HepG2 (cell line): ENCODE data around the gene RIMBP2. TPM values are rescaled to one million over a fixed set of nuclear protein-coding genes. Genes with fewer than 3 reads are reported as not detected.

Experiments used
- ATAC-seq: fragments of 200-7000 bp; cut with Tn5 transposase; 3 replicates; pipeline ENCODE4 v1.9.1; 2020; ENCODE audit warnings: mild to moderate bottlenecking, moderate library complexity
- BruUV-seq: library from RNA; stranded (reverse); fragments of 400-500 nt; replicated peaks from 2 replicates; lab custom pipeline; 2021; lab: Mats Ljungman, UMichigan
- CTCF ChIA-PET: fragments of 300-600 bp; formaldehyde crosslinking; extraction: SDS; loops from one replicate; lab custom pipeline; 2021; ENCODE audit warnings: low total read pairs, inconsistent platforms, low intra/inter-chr PET ratio; lab: Yijun Ruan, JAX
- POLR2A ChIA-PET: fragments of 350-600 bp; sonication (Branson Sonifier 250); formaldehyde crosslinking; loops from one replicate; lab custom pipeline; 2020; ENCODE audit warnings: antibody characterized with exemption, inconsistent platforms; lab: Yijun Ruan, JAX
- DNase-seq: peaks from one replicate; pipeline ENCODE4 v3.0.0-alpha.2; 2015; ENCODE audit warnings: low spot score
- FAIRE-seq: peaks from 3 replicates; lab custom pipeline; 2011; peaks lifted over from hg19 to GRCh38; lab: Jason Lieb, UNC
- H2AFZ ChIP-seq: one replicate; pipeline ENCODE4 v1.6.1; 2011; ENCODE audit warnings: low read length, inconsistent platforms
- H3K27ac ChIP-seq: fragments of 300-600 bp; 3 replicates; pipeline ENCODE4 v1.8.0; 2011; ENCODE audit warnings: mixed run types, mild to moderate bottlenecking, mixed read lengths, low read length, inconsistent platforms; ENCODE audit not compliant: insufficient read depth; ENCODE audit errors: extremely low read length
- H3K27me3 ChIP-seq, 2 experiments: fragments of 200-600 bp in 1 of 2; 2 replicates in 1 of 2; 3 replicates in 1 of 2; pipeline versions ENCODE4 v1.6.0 to v1.8.0; 2011; ENCODE audit warnings: low read length in 2 of 2, mild to moderate bottlenecking in 2 of 2, moderate library complexity in 2 of 2, inconsistent platforms in 1 of 2; ENCODE audit not compliant: insufficient read depth in 2 of 2, control insufficient read depth in 1 of 2
- H3K36me3 ChIP-seq, 2 experiments: fragments of 200-600 bp in 1 of 2; replicated peaks in 1 of 2; 2 replicates in 1 of 2; 3 replicates in 1 of 2; pipeline versions ENCODE4 v1.5.1 to v1.8.0; 2011; ENCODE audit warnings: low read length in 2 of 2, inconsistent platforms in 1 of 2; ENCODE audit not compliant: insufficient read depth in 2 of 2, control insufficient read depth in 1 of 2
- H3K4me1 ChIP-seq: 2 replicates; pipeline ENCODE4 v1.5.1; 2012; ENCODE audit warnings: low read length, inconsistent platforms; ENCODE audit not compliant: insufficient read depth
- H3K4me2 ChIP-seq: 2 replicates; pipeline ENCODE4 v1.6.0; 2011; ENCODE audit warnings: low read depth, low read length, inconsistent platforms
- H3K4me3 ChIP-seq, 3 experiments: fragments of 200-600 bp in 1 of 3; sonication (generic), shearing (Covaris generic) in 1 of 3; replicated peaks in 1 of 3; 2 replicates each; pipeline ENCODE4 v1.5.1; 2011 to 2016; ENCODE audit warnings: low read length in 3 of 3, inconsistent platforms in 2 of 3, low read depth in 2 of 3, mild to moderate bottlenecking in 2 of 3, control low read depth in 1 of 3, mixed read lengths in 1 of 3; ENCODE audit not compliant: insufficient read depth in 1 of 3
- H3K79me2 ChIP-seq: one replicate; pipeline ENCODE4 v1.6.1; 2011; ENCODE audit warnings: low read length, inconsistent platforms; ENCODE audit not compliant: insufficient read depth
- H3K9ac ChIP-seq: 2 replicates; pipeline ENCODE4 v1.6.0; 2011; ENCODE audit warnings: mild to moderate bottlenecking, low read depth, low read length, inconsistent platforms; ENCODE audit not compliant: insufficient read depth
- H3K9me3 ChIP-seq: 2 replicates; pipeline ENCODE4 v1.5.1; 2012; ENCODE audit warnings: mild to moderate bottlenecking, low read length
- H4K20me1 ChIP-seq: 2 replicates; pipeline ENCODE4 v1.6.0; 2011; ENCODE audit warnings: inconsistent platforms, mild to moderate bottlenecking, low read length, moderate library complexity; ENCODE audit not compliant: insufficient read depth
- DNMT1 ChIP-seq: sonication (generic); formaldehyde crosslinking; IDR thresholded peaks from 2 replicates; pipeline ENCODE4 v1.5.1; 2020; ENCODE audit warnings: mild to moderate bottlenecking, missing genetic modification reagents
- EHMT2 ChIP-seq: fragments of 200-600 bp; sonication (generic); IDR thresholded peaks from 2 replicates; pipeline ENCODE4 v1.7.0; 2017; ENCODE audit warnings: antibody characterized with exemption, low read depth, low read length, borderline replicate concordance
- GTF3A ChIP-seq: sonication (generic); formaldehyde crosslinking; conservative IDR thresholded peaks from 2 replicates; pipeline ENCODE4 v1.4.0; 2020; ENCODE audit warnings: mild to moderate bottlenecking, missing genetic modification reagents
- HMG20A ChIP-seq: IDR thresholded peaks from 2 replicates; pipeline ENCODE4 v1.6.1; 2016; ENCODE audit warnings: borderline replicate concordance
- IRF2 ChIP-seq: IDR thresholded peaks from 2 replicates; pipeline ENCODE4 v1.6.1; 2018; ENCODE audit warnings: missing genetic modification reagents, missing compliant biosample characterization
- PITX1 ChIP-seq: sonication (generic); formaldehyde crosslinking; IDR thresholded peaks from 2 replicates; pipeline ENCODE4 v1.5.1; 2020; ENCODE audit warnings: mild to moderate bottlenecking, missing genetic modification reagents
- SMARCE1 ChIP-seq: fragments of 450-650 bp; IDR thresholded peaks from 2 replicates; pipeline ENCODE4 v1.6.1; 2017; ENCODE audit warnings: borderline replicate concordance
- TFE3 ChIP-seq: IDR thresholded peaks from 2 replicates; pipeline ENCODE4 v1.6.1; 2016
- TGIF2 ChIP-seq: IDR thresholded peaks from 2 replicates; pipeline ENCODE4 v1.6.1; 2016; ENCODE audit warnings: control low read depth, missing compliant biosample characterization
- TRIM22 ChIP-seq: fragments of 450-650 bp; IDR thresholded peaks from 2 replicates; pipeline ENCODE4 v1.6.1; 2017
- ZBTB42 ChIP-seq: sonication (generic); formaldehyde crosslinking; IDR thresholded peaks from 2 replicates; pipeline ENCODE4 v1.5.0; 2020; ENCODE audit warnings: mild to moderate bottlenecking, missing genetic modification reagents
- ZNF121 ChIP-seq: sonication (generic); formaldehyde crosslinking; IDR thresholded peaks from 2 replicates; pipeline ENCODE4 v1.5.0; 2020; ENCODE audit warnings: mild to moderate bottlenecking, missing genetic modification reagents
- ZNF317 ChIP-seq: sonication (generic); formaldehyde crosslinking; IDR thresholded peaks from 2 replicates; pipeline ENCODE4 v1.5.0; 2020; ENCODE audit warnings: mild to moderate bottlenecking, missing genetic modification reagents
- ZNF570 ChIP-seq: sonication (generic); formaldehyde crosslinking; IDR thresholded peaks from 2 replicates; pipeline ENCODE4 v1.4.0; 2020; ENCODE audit warnings: mild to moderate bottlenecking, missing genetic modification reagents, borderline replicate concordance
- ZNF616 ChIP-seq: sonication (generic); formaldehyde crosslinking; IDR thresholded peaks from 2 replicates; pipeline ENCODE4 v1.5.0; 2020; ENCODE audit warnings: low read depth, mild to moderate bottlenecking, missing genetic modification reagents
- ZNF747 ChIP-seq: sonication (generic); formaldehyde crosslinking; IDR thresholded peaks from 2 replicates; pipeline ENCODE4 v1.8.1; 2023; ENCODE audit warnings: missing genetic modification reagents, mild to moderate bottlenecking, borderline replicate concordance
- ZNF772 ChIP-seq: sonication (generic); formaldehyde crosslinking; IDR thresholded peaks from 2 replicates; pipeline ENCODE4 v1.5.0; 2020; ENCODE audit warnings: mild to moderate bottlenecking, missing genetic modification reagents
- WGBS: methylation state at CpG from one replicate; pipeline ENCODE4 v1.1.6; 2017; ENCODE audit warnings: low lambda C conversion rate; 5-methylcytosine and 5-hydroxymethylcytosine counted together
- in situ Hi-C: cut with HindIII; loops from 2 replicates; pipeline ENCODE4 v1.10.0; 2017; ENCODE audit warnings: low pct_unique_long_range_greater_than_20kb; ENCODE audit not compliant: extremely low pct_ligation_motif_present
- intact Hi-C: fragments of 100-400 bp; cut with micrococcal nuclease; formaldehyde crosslinking; loops from one replicate; pipeline ENCODE4 v1.10.0; 2022; ENCODE audit not compliant: unreplicated experiment
- polyA plus RNA-seq, 8 experiments: library from polyadenylated mRNA; depleted of rRNA in 3 of 8; stranded (reverse) in 7 of 8; unstranded in 1 of 8; fragments of >200 nt; fragmentation: Illumina TruSeq in 4 of 8; extraction: Trizol in 4 of 8; gene quantifications; 2 replicates each; pipeline versions ENCODE4 v1.2.1 to v1.2.3, GENCODE V29; 2011 to 2016; ENCODE audit warnings: low read depth in 4 of 8, missing spikeins in 1 of 8, mixed read lengths in 1 of 8; ENCODE audit not compliant: insufficient read depth in 1 of 8
- total RNA-seq, 5 experiments: library from RNA; depleted of rRNA; stranded (reverse); fragments of >200 nt; fragmentation: Illumina TruSeq; extraction: Trizol; gene quantifications; 2 replicates each; pipeline ENCODE4 v1.2.3, GENCODE V29; 2016; ENCODE audit warnings: low read depth in 1 of 5

The RIMBP2 gene
- total and polyA plus RNA-seq, 2 of the 13 experiments (the other 11 are each of a cell fraction or from before 2014, with no cell fraction given) = 0.03 TPM; not detected in 1

- ChIA-PET POLR2A (no interaction called here), CTCF (no interaction called here)
- Histone ChIP-seq H3K27ac (no peak overlapping the region), H3K27me3 (peaks cover 1 to 29% of the 10 kb centered on the region in 2 experiments; a peak in 2 of 5 replicates), H3K4me3 (no peak overlapping the region), H3K4me2 (no peak overlapping the region), H2AFZ (no peak overlapping the region), H3K79me2 (no peaks in the 10 kb centered on the region), H4K20me1 (no peaks in the 10 kb centered on the region), H3K4me1 (no peaks in the 10 kb centered on the region), H3K9me3 (no peaks in the 10 kb centered on the region), H3K9ac (no peak overlapping the region), H3K36me3 (no peaks in the 10 kb centered on the region)
- ATAC-seq (no peak), DNase-seq (no peak), FAIRE-seq (no peak)
- BruUV-seq = no TSS peak
- in situ Hi-C loops (loop anchor here (25.0 kb wide), 1 partner anchor 692 kb away; no protein-coding TSS in a partner anchor), intact Hi-C loops (no loop called here)
- no peak for TF ChIP-seq ZNF317 (CRISPR knock-in tag)
- TF ChIP-seq EHMT2 = no peak
- no peak for TF ChIP-seq IRF2 (CRISPR knock-in tag)
- TF ChIP-seq ZNF747 = no peak
- no peak for TF ChIP-seq ZNF570 (CRISPR knock-in tag)
- no peak for TF ChIP-seq ZNF772
- no peak for TF ChIP-seq HMG20A (CRISPR knock-in tag)
- no peak for TF ChIP-seq ZNF121
- TF ChIP-seq PITX1 (CRISPR knock-in tag) = no peak
- no peak for TF ChIP-seq ZNF616
- TF ChIP-seq TRIM22 = no peak
- TF ChIP-seq DNMT1 (CRISPR knock-in tag) = no peak
- no peak for TF ChIP-seq TGIF2
- no peak for TF ChIP-seq GTF3A
- TF ChIP-seq SMARCE1 = no peak
- TF ChIP-seq TFE3 (CRISPR knock-in tag) = no peak
- TF ChIP-seq ZBTB42 = no peak
- whole genome bisulfite sequencing = 21% methylated on average over 4 of the region's 9 CpGs
Measured at GRCh38 chr12:130729344-130729743, 13.2 kb upstream of the RIMBP2 start.
